ENCODE results near the gene SNX20. TPM values are rescaled to one million over a fixed set of nuclear protein-coding genes. Genes with fewer than 3 reads are reported as not detected.

SNX20 gene
- total and polyA plus RNA-seq, 2 donors (not counting 3 experiments of a cell fraction or from before 2014, with no cell fraction given), result not detected

GRCh38 chr16:50628156-50628802 is 52.8 kb downstream of the SNX20 start:
- no peak overlapping the region for H3K27ac ChIP-seq (ENCODE audit: insufficient read depth, low read depth, low read length)
- no peak overlapping the region for H3K4me3 ChIP-seq (replicated peaks in 1 of 3; ENCODE audit: insufficient read depth in 1 of 3, low read depth in 1 of 3, low read length in 3 of 3)
- H3K9me1 ChIP-seq (replicated peaks; ENCODE audit: control insufficient read depth, extremely low read depth, insufficient read depth, low read length), result no peaks in the 10 kb centered on the region
- ChIA-PET CTCF (interaction anchor here (1.2 to 1.6 kb wide), 4 partner anchors 8 to 178 kb away, joined by 4 to 6 read pairs (median 6); no protein-coding TSS in a partner anchor), POLR2A (no interaction called here)
- no peaks in the 10 kb centered on the region for H3K4me1 ChIP-seq (ENCODE audit: control insufficient read depth, extremely low read depth, insufficient read depth, low read length)
- no peaks in the 10 kb centered on the region for H3K36me3 ChIP-seq (ENCODE audit: control insufficient read depth in 2 of 2, extremely low read depth in 1 of 2, insufficient read depth in 2 of 2, low read length in 2 of 2)
- no peaks in the 10 kb centered on the region for H3K79me2 ChIP-seq (ENCODE audit: control insufficient read depth, insufficient read depth, low read length)
- BruUV-seq (replicated peaks), result no TSS peak
- DNase-seq (ENCODE audit: low read depth, low spot score), result no peak
- H3K9ac ChIP-seq (replicated peaks; ENCODE audit: extremely low read depth, insufficient read depth, low read length), result no peak overlapping the region
- no peaks in the 10 kb centered on the region for H3K27me3 ChIP-seq (ENCODE audit: control insufficient read depth in 2 of 2, insufficient read depth in 2 of 2, low read length in 2 of 2)
- no peaks in the 10 kb centered on the region for H3K9me3 ChIP-seq (replicated peaks; ENCODE audit: control insufficient read depth, insufficient read depth, low read length)
- FAIRE-seq, result no peak
- no peak overlapping the region for H3K4me2 ChIP-seq (ENCODE audit: insufficient read depth, low read length)
- intact Hi-C loops (cut with micrococcal nuclease) (no loop called here), dilution Hi-C loops (cut with MboI; ENCODE audit: extremely low pct_ligation_motif_present, low sequenced_read_pairs) (no loop called here)
- TF ChIP-seq POLR2AphosphoS5 (IDR thresholded peaks at IDR 0.05; ENCODE audit: insufficient read depth, low read depth, low read length) (no peak), JUN (IDR thresholded peaks at IDR 0.05; ENCODE audit: borderline replicate concordance, insufficient read depth, insufficient read length, low read depth) (no peak), EZH2 (IDR thresholded peaks at IDR 0.05; ENCODE audit: borderline replicate concordance, low read depth, low read length, severe bottlenecking) (no peak)
- no peaks in the 10 kb centered on the region for H4K20me1 ChIP-seq (replicated peaks; ENCODE audit: control insufficient read depth, extremely low read depth, insufficient read depth, low read length)
- no peak overlapping the region for H2AFZ ChIP-seq (ENCODE audit: low read depth, low read length)

DNA sequence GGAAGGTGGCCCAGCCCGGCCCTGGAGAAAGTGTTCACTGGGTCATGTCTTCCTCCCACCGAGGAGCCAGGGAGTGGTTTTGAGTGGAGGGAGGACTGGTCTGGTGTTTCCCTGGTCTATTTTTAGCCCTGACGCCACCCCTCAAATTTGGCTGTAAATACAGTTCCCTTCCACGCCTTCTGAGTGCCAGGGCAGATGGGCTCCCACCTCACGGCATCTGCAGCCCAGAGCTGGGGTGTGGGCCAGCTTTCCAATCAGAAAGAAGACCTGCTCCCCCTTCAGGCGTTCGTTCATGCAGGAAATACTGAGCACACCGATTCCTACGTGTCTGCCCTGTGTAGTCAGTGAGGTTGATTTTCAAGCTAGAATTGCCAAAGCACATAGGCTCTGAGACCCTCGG is 53.7 kb downstream of the SNX20 start:
- TF ChIP-seq EZH2 (IDR thresholded peaks at IDR 0.05; ENCODE audit: borderline replicate concordance, low read depth, low read length, severe bottlenecking), result no peak
- no peak for TF ChIP-seq MYC (IDR thresholded peaks at IDR 0.05; ENCODE audit: low read depth, low read length)
- TF ChIP-seq JUN (IDR thresholded peaks at IDR 0.05; ENCODE audit: borderline replicate concordance, insufficient read depth, insufficient read length, low read depth), result no peak
- TF ChIP-seq CTCF (IDR thresholded peaks at IDR 0.05; ENCODE audit: extremely low read depth in 1 of 2, insufficient read depth in 1 of 2, low read depth in 1 of 2, low read length in 2 of 2), result no peak
- TF ChIP-seq, protein P1, sequence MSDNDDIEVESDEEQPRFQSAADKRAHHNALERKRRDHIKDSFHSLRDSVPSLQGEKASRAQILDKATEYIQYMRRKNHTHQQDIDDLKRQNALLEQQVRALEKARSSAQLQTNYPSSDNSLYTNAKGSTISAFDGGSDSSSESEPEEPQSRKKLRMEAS (IDR thresholded peaks at IDR 0.05; ENCODE audit: insufficient read depth, insufficient read length), result no peak
- no peak for TF ChIP-seq POLR2A (IDR thresholded peaks at IDR 0.05; ENCODE audit: low read depth, low read length)
- no peak for TF ChIP-seq FOS (IDR thresholded peaks at IDR 0.05; ENCODE audit: borderline replicate concordance, insufficient read depth, low read length)
- TF ChIP-seq POLR2AphosphoS5 (IDR thresholded peaks at IDR 0.05; ENCODE audit: insufficient read depth, low read depth, low read length), result no peak
- no peak for TF ChIP-seq GATA2 (IDR thresholded peaks at IDR 0.05; ENCODE audit: insufficient read depth, insufficient read length, low read depth, low read length)
- Histone ChIP-seq H3K9me3 (replicated peaks; ENCODE audit: control insufficient read depth, insufficient read depth, low read length) (no peaks in the 10 kb centered on the region), H2AFZ (ENCODE audit: low read depth, low read length) (no peak overlapping the region), H3K9me1 (replicated peaks; ENCODE audit: control insufficient read depth, extremely low read depth, insufficient read depth, low read length) (no peaks in the 10 kb centered on the region), H3K36me3 (ENCODE audit: control insufficient read depth in 2 of 2, extremely low read depth in 1 of 2, insufficient read depth in 2 of 2, low read length in 2 of 2) (no peaks in the 10 kb centered on the region), H4K20me1 (replicated peaks; ENCODE audit: control insufficient read depth, extremely low read depth, insufficient read depth, low read length) (no peaks in the 10 kb centered on the region), H3K27ac (ENCODE audit: insufficient read depth, low read depth, low read length) (no peak overlapping the region), H3K4me2 (ENCODE audit: insufficient read depth, low read length) (no peak overlapping the region), H3K79me2 (ENCODE audit: control insufficient read depth, insufficient read depth, low read length) (no peaks in the 10 kb centered on the region), H3K9ac (replicated peaks; ENCODE audit: extremely low read depth, insufficient read depth, low read length) (no peak overlapping the region), H3K4me1 (ENCODE audit: control insufficient read depth, extremely low read depth, insufficient read depth, low read length) (no peaks in the 10 kb centered on the region), H3K27me3 (ENCODE audit: control insufficient read depth in 2 of 2, insufficient read depth in 2 of 2, low read length in 2 of 2) (no peaks in the 10 kb centered on the region), H3K4me3 (replicated peaks in 1 of 3; ENCODE audit: insufficient read depth in 1 of 3, low read depth in 1 of 3, low read length in 3 of 3) (no peak overlapping the region)
- no TSS peak for BruUV-seq (replicated peaks)
- ChIA-PET POLR2A (no interaction called here), CTCF (interaction anchor here (0.6 to 1.6 kb wide), 7 partner anchors 9 to 179 kb away, joined by 3 to 6 read pairs (median 4); no protein-coding TSS in a partner anchor)
- dilution Hi-C loops (cut with MboI; ENCODE audit: extremely low pct_ligation_motif_present, low sequenced_read_pairs) (no loop called here), intact Hi-C loops (cut with micrococcal nuclease) (no loop called here)
- DNase-seq (ENCODE audit: low read depth, low spot score), result no peak
- no peak for FAIRE-seq
